Body of pancreas (tissue), 4 donors: ENCODE results near the gene CAMK1G.

Experiments
- CTCF ChIP-seq, 7 experiments: fragments of 450-650 bp in 4 of 7; fragments of 200-600 bp in 3 of 7; sonication (generic) in 3 of 7; IDR thresholded peaks; one replicate each; pipeline ENCODE4 v1.5.1; 2016 to 2019; ENCODE audit warnings: antibody characterized with exemption in 7 of 7
- POLR2A ChIP-seq, 3 donors: fragments of 450-650 bp; IDR thresholded peaks; one replicate each; pipeline ENCODE4 v1.6.1; 2016; ENCODE audit warnings: antibody characterized with exemption in 3 of 3, mild to moderate bottlenecking in 2 of 3

- TF ChIP-seq CTCF (IDR thresholded peaks at IDR 0.05) (no peak), POLR2A (IDR thresholded peaks at IDR 0.05) (no peak)
Measured at GRCh38 chr1:209662879-209663327, 79.4 kb downstream of the CAMK1G start.
